Endothelial cell (in vitro differentiated cells): ENCODE results near the gene XIRP2. TPM values are rescaled to one million over a fixed set of nuclear protein-coding genes. Genes with fewer than 3 reads are reported as not detected.

Source experiments
- DNase-seq: peaks from one replicate; pipeline ENCODE4 v3.0.0; 2021; ENCODE audit warnings: low spot score
- H3K27ac Mint-ChIP-seq: one replicate; pipeline ENCODE4 v1.8.0; 2021; ENCODE audit warnings: mixed read lengths, inconsistent platforms; ENCODE audit not compliant: unreplicated experiment
- H3K27me3 Mint-ChIP-seq: one replicate; pipeline ENCODE4 v1.8.0; 2021; ENCODE audit warnings: mild to moderate bottlenecking, moderate library complexity, mixed read lengths, inconsistent platforms; ENCODE audit not compliant: unreplicated experiment
- H3K36me3 Mint-ChIP-seq: one replicate; pipeline ENCODE4 v1.8.0; 2021; ENCODE audit warnings: mild to moderate bottlenecking, low read depth, mixed read lengths, inconsistent platforms; ENCODE audit not compliant: unreplicated experiment
- H3K4me1 Mint-ChIP-seq: one replicate; pipeline ENCODE4 v1.8.0; 2021; ENCODE audit warnings: mild to moderate bottlenecking, mixed read lengths, inconsistent platforms; ENCODE audit not compliant: unreplicated experiment
- H3K4me3 Mint-ChIP-seq: one replicate; pipeline ENCODE4 v1.8.0; 2021; ENCODE audit warnings: mild to moderate bottlenecking, mixed read lengths, inconsistent platforms; ENCODE audit not compliant: unreplicated experiment
- H3K9me3 Mint-ChIP-seq: one replicate; pipeline ENCODE4 v1.8.0; 2021; ENCODE audit warnings: mixed read lengths, inconsistent platforms; ENCODE audit not compliant: unreplicated experiment
- CTCF ChIP-seq: fragments of 200-600 bp; sonication (generic); IDR thresholded peaks from one replicate; pipeline ENCODE4 v1.5.0; 2021; ENCODE audit warnings: antibody characterized with exemption; ENCODE audit not compliant: unreplicated experiment
- total RNA-seq: library from RNA; stranded (reverse); fragmentation: NEBNext Ultra II Directional; extraction: Animal tissue kit (Norgen Biotek cat#: 25700); gene quantifications from one replicate; pipeline ENCODE4 v1.2.1, GENCODE V29; 2021; ENCODE audit not compliant: unreplicated experiment

Gene XIRP2
- total RNA-seq, 1 donor from 2014 or later: 5.5 TPM

- Mint-ChIP-seq H3K27me3 (no peaks in the 10 kb centered on the region), H3K4me3 (no peak overlapping the region), H3K27ac (no peak overlapping the region), H3K4me1 (no peaks in the 10 kb centered on the region), H3K9me3 (no peaks in the 10 kb centered on the region), H3K36me3 (no peaks in the 10 kb centered on the region)
- DNase-seq: no peak
- TF ChIP-seq CTCF: no peak
Measured at GRCh38 chr2:167005096-167005495, 116.8 kb downstream of the XIRP2 start.

- DNase-seq: no peak
- Mint-ChIP-seq H3K27me3 (no peaks in the 10 kb centered on the region), H3K4me3 (no peak overlapping the region), H3K36me3 (no peaks in the 10 kb centered on the region), H3K27ac (no peak overlapping the region), H3K9me3 (no peaks in the 10 kb centered on the region), H3K4me1 (no peaks in the 10 kb centered on the region)
- TF ChIP-seq CTCF: no peak
Measured at GRCh38 chr2:167013227-167013626, 124.9 kb downstream of the XIRP2 start.

GRCh38 chr2:167015806-167016205, 127.5 kb downstream of the XIRP2 start:
- Mint-ChIP-seq H3K27me3 (no peaks in the 10 kb centered on the region), H3K4me3 (no peak overlapping the region), H3K4me1 (no peaks in the 10 kb centered on the region), H3K27ac (no peak overlapping the region), H3K9me3 (no peaks in the 10 kb centered on the region), H3K36me3 (no peaks in the 10 kb centered on the region)
- no peak for DNase-seq
- no peak for TF ChIP-seq CTCF

- Mint-ChIP-seq H3K27ac (no peak overlapping the region), H3K9me3 (no peaks in the 10 kb centered on the region), H3K4me3 (no peak overlapping the region), H3K4me1 (no peaks in the 10 kb centered on the region), H3K36me3 (no peaks in the 10 kb centered on the region), H3K27me3 (no peaks in the 10 kb centered on the region)
- TF ChIP-seq CTCF: no peak
- DNase-seq: no peak
Measured at GRCh38 chr2:167017021-167017420, 128.7 kb downstream of the XIRP2 start.

- no peak overlapping the region for H3K4me3 Mint-ChIP-seq
- no peaks in the 10 kb centered on the region for H3K9me3 Mint-ChIP-seq
- no peak for TF ChIP-seq CTCF
- no peaks in the 10 kb centered on the region for H3K4me1 Mint-ChIP-seq
- DNase-seq: no peak
- no peak overlapping the region for H3K27ac Mint-ChIP-seq
- no peaks in the 10 kb centered on the region for H3K36me3 Mint-ChIP-seq
- H3K27me3 Mint-ChIP-seq: no peaks in the 10 kb centered on the region
Measured at GRCh38 chr2:167018590-167018989, 130.3 kb downstream of the XIRP2 start.
